Stimulated activated CD8-positive, alpha-beta memory T cell treated with anti-CD3 and anti-CD28 coated beads, Interleukin-7, amount 100 ng/mL, for 4 hours (primary cell): Measurements from ENCODE around the gene ZCCHC2.

Source experiments
- DNase-seq, 2 donors: peaks; one replicate each; pipeline ENCODE4 v3.0.0-alpha.2; 2020; ENCODE audit warnings: low read depth in 2 of 2

Gene ZCCHC2

DNA sequence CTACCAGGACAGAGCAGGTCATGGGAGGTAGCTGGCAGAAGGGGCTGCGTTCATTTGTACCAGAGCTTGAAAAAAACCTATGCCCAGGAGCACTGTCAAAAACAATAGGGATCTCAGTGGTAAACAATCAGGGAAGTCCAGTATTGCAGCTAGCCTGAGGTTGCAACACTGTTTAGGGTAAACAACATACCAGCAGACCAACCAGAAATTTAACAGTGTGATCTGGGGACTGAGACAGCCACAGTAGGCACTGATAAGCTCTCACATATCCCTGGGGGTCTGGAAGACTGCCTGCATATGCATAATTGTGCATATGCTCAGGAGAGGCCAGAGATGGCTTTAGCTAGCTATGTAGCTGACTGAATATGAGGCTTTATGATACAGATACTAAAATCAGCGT is 12.0 kb upstream of the ZCCHC2 start:
- DNase-seq = no peak

DNA sequence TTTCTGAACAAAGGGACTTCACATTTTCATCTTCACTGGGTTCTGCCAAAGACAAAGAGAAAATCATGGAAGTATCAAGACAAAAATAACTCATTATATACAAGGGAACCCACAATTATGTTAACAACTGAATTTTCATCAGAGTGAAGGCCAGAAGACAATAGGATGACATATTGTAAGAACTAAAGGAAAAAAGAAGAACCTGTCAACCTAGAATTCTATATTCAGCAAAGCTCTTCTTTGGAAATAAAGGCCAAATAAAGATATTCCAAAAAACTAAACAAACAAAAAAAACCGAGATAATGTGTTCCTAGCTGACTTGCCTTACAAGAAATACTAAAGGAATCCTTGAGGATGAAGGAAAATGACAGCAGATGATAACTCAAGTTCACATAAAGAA is 10.3 kb upstream of the ZCCHC2 start:
- DNase-seq = no peak

DNA sequence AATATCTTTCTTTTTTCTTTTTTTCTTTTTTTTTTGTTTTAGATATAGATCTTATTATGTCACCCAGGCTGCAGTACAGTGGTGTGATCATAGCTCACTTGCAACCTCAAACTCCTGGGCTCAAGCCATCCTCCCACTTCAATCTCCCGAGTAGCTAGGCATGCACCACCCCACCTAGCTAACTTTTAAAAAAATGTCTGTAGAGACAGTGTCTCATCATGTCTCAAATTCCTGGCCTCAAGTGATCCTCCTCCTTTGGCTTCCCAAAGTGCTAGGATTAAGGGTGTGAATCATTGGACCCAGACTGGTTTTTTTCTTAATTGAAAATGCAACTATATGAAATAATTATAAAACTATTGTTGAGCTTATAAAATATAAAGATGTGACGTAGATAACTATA is 9.8 kb upstream of the ZCCHC2 start:
- DNase-seq = no peak

- no peak for DNase-seq
Measured at GRCh38 chr18:62514570-62514969, 8.3 kb upstream of the ZCCHC2 start.

DNA sequence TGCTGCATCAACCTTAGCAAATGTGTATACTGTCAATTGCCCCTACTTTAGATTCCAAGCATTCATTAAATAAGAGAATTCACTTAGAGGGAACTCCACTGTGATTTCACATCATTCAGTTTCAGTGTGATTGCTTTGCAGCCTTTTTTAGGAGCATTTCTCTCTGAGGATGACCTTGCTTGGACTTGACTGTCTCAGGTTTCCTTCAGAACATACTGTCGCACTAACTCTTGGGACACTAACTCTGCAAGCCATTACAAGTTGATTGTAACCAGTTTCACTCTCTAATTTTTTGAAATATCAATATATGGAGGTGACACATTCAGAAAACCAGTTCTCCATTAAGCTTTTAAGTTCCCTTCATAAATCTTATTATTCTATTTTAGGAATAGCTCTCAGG is 6.6 kb upstream of the ZCCHC2 start:
- DNase-seq = no peak

GRCh38 chr18:62518460-62519375 is 4.1 kb upstream of the ZCCHC2 start:
- no peak for DNase-seq

DNA sequence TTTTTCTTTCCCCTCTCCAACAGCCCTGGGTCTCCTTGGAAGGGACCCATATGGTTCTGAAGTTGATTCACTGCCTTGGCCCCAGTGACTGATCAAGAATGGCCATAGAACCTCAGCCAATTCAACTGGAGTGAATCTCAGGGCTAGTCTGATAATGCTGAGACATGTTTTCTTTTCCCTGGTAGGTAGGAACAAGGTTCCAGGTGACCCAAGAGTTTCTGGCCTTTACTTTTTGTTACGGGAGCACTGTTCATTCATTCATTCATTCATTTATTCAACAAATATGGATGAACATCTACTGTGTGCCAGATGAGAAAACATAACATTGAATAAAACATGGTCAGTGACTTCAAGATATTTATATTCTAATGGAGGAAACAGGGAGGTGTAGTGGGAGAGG is 3.1 kb upstream of the ZCCHC2 start:
- DNase-seq = no peak

GRCh38 chr18:62521082-62521481 is 1.7 kb upstream of the ZCCHC2 start:
- DNase-seq = no peak

DNA sequence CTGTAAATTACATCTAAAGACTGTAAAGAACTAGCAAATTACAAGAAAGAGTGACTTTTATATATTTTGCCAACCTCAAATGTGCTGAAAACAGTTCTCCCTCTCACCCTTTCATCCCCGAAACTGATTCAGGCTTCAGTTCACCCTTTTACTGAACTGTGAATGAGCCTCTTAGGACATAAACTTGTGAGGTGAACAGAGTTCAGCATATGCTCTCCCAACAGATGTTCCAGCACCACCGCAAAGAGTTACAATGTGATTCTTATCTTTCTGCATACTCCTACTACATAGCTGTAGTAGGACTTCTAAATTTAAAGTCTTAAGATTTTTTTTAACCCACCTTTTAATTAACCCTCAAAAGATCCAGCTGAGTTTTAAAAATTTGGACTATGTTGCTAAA is 1.2 kb upstream of the ZCCHC2 start:
- no peak for DNase-seq

- DNase-seq = no peak
Measured at GRCh38 chr18:62522178-62522503, 684 bp upstream of the ZCCHC2 start.

DNA sequence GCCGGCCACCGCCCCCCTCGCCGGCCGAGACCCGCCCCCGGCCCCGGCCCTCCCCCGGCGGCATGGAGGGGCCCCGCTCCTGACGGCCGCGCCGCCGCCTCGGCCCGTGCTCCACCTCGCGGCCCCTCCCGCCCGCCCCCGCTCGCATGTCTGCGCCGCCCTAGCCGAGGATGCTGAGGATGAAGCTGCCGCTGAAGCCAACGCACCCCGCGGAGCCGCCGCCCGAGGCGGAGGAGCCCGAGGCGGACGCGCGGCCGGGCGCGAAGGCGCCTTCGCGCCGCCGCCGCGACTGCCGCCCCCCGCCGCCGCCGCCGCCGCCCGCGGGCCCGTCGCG is 397 bp downstream of the ZCCHC2 start:
- no peak for DNase-seq

GRCh38 chr18:62523631-62524439 is 1.0 kb downstream of the ZCCHC2 start:
- DNase-seq = peak in 1 of 2 donors; percentile 50

DNA sequence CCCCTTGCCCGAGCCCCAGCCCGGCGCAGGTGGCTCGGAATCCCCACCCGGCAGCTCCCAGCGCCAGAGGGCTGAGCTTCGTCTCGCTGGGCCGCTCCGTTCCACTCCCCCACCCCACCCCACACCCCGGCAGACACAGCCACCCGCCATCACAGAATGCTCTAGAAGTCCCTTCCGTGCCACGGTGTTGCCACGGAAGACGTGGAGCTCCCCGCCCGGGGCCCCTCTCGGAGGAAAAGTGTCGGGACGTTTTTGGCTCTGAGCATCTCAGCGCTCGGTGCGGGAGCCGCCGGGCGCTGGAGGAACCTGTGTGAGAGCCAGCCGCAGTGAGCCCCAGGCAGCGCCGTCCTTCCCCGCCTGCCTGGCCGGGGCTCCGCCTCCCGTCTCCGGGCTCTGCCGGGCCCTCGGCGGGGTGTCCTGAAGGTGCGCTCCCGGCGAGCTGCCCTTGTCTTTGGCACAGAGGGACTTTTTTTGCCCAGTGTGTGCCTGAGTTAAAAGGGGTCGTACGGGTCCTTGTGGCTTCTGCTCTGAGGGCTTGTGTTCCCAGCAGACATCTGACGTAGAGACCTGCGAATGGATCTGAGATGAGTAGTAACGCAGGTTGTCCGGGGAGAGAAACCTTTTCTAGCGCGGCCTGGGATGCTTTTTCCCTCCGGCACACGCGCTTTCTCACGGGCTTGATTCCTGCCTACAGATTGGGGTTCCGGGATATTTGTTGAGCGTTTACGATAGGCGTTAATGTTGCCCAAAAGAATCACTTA is 1.8 kb downstream of the ZCCHC2 start:
- DNase-seq = peak; percentile 44 to 54

- no peak for DNase-seq
Measured at GRCh38 chr18:62525608-62526007, 2.8 kb downstream of the ZCCHC2 start.

GRCh38 chr18:62526098-62527025 is 3.5 kb downstream of the ZCCHC2 start:
- peak; percentile 18 to 67 for DNase-seq

DNA sequence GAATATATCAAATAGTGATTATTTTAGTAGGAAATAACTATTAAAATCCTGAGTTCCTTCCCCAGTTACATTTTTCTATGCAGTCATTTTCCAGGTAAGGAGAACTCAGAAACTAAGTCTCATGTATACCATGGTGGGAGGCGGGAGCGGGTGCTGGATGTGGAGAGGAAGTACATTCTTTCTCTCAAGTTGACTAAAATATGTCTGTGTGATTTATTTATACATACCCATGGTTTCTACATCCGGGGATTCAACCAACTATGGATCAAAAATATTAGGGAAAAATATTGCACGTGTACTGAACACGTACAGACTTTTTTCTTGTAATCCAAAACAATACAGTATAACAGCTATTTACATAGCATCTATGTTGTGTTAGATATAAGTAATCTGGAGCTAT is 6.8 kb downstream of the ZCCHC2 start:
- DNase-seq = no peak

- DNase-seq = no peak
Measured at GRCh38 chr18:62531078-62531477, 8.3 kb downstream of the ZCCHC2 start.

DNA sequence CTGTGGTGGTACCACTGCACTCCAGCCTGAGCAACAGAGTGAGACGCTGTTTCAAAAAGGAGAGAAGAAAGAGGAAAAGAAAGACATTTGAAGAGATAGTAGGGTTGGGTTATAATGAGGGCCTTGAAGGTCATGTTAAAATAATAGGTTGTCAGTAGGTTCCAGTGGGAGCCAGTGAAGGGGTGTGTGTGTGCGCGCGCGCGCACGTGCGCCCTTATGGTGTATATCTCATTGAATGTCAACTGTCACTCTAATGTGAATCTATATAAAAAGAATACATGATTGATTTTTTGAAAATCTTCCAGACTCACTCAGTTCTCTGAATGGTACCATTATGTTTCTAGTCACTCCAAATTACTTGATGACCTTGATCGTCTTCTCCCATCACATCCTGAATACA is 9.1 kb downstream of the ZCCHC2 start:
- DNase-seq = no peak

DNA sequence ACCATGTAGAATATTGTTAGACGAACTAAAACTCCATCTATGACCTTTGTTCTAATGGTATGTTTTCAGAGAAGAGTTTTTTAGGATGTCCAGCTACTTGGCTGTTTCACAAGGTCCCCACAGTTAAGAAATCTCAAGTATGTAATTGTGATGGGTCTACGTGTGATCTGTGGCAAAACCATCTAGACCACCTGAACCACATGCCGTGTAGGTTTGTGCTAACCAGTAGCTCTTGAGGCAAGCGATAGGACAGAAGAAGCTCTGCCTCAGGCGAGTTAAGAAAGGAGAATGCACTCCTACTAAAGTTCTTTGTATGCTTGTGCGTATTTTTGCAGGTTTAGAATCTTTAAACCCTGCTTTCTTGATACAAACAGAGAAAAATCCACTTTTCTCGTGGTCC is 13.2 kb downstream of the ZCCHC2 start:
- DNase-seq = no peak

- no peak for DNase-seq
Measured at GRCh38 chr18:62537042-62537894, 14.4 kb downstream of the ZCCHC2 start.
